ENCODE measurements around the gene VILL.

The VILL gene

GRCh38 chr3:38036906-38037305 lies 46.3 kb downstream of the VILL start:
- H3K9me3 Mint-ChIP-seq, result no peaks in the 10 kb centered on the region
- peak overlapping the region; percentile 46 for H3K4me3 Mint-ChIP-seq

GRCh38 chr3:38038447-38038911 lies 47.9 kb downstream of the VILL start:
- DNase-seq, result no peak
- Mint-ChIP-seq H3K4me3 (peak overlapping the region; percentile 74), H3K36me3 (ENCODE audit: low read depth) (no peaks in the 10 kb centered on the region), H3K27me3 (ENCODE audit: low read depth, poor library complexity) (peaks cover 71% of the 10 kb centered on the region), H3K9me3 (no peaks in the 10 kb centered on the region), H3K4me1 (peaks cover 29% of the 10 kb centered on the region), H3K27ac (no peak overlapping the region)
- no peak for TF ChIP-seq CTCF (IDR thresholded peaks at IDR 0.05)

More at GRCh38 chr3:38036906-38037305, 46.3 kb downstream of the VILL start:
- Mint-ChIP-seq H3K27me3 (ENCODE audit: low read depth, poor library complexity) (peaks cover 71% of the 10 kb centered on the region), H3K36me3 (ENCODE audit: low read depth) (no peaks in the 10 kb centered on the region), H3K4me1 (peaks cover 29% of the 10 kb centered on the region), H3K27ac (no peak overlapping the region)
- TF ChIP-seq CTCF (IDR thresholded peaks at IDR 0.05), result no peak
- peak; percentile 31 for DNase-seq

GRCh38 chr3:38039101-38039898 lies 48.7 kb downstream of the VILL start, which contains the start of gene DLEC1:
TSS of gene DLEC1 (plus strand) at chr3:38039208. CDS start at chr3:38039226, 18 bp downstream.
- H3K27me3 Mint-ChIP-seq (ENCODE audit: low read depth, poor library complexity), result peaks cover 76% of the 10 kb centered on the region
- peaks cover 29% of the 10 kb centered on the region for H3K4me1 Mint-ChIP-seq
- no peak for TF ChIP-seq CTCF (IDR thresholded peaks at IDR 0.05)
- H3K36me3 Mint-ChIP-seq (ENCODE audit: low read depth), result no peaks in the 10 kb centered on the region
- DNase-seq, result peak; percentile 67
- H3K9me3 Mint-ChIP-seq, result no peaks in the 10 kb centered on the region
- H3K4me3 Mint-ChIP-seq, result peak within 1 kb of the TSS; percentile 74
- peak within 1 kb of the TSS; percentile 13 for H3K27ac Mint-ChIP-seq

GRCh38 chr3:38039899-38040261 lies 49.3 kb downstream of the VILL start:
- no peak for DNase-seq
- peak overlapping the region; percentile 74 for H3K4me3 Mint-ChIP-seq
- H3K4me1 Mint-ChIP-seq, result peaks cover 29% of the 10 kb centered on the region
- H3K27me3 Mint-ChIP-seq (ENCODE audit: low read depth, poor library complexity), result peaks cover 76% of the 10 kb centered on the region
- H3K27ac Mint-ChIP-seq, result no peak overlapping the region
- no peak for TF ChIP-seq CTCF (IDR thresholded peaks at IDR 0.05)
- no peaks in the 10 kb centered on the region for H3K9me3 Mint-ChIP-seq
- H3K36me3 Mint-ChIP-seq (ENCODE audit: low read depth), result no peaks in the 10 kb centered on the region

- H3K36me3 Mint-ChIP-seq (ENCODE audit: low read depth), result no peaks in the 10 kb centered on the region
- H3K27me3 Mint-ChIP-seq (ENCODE audit: low read depth, poor library complexity), result peaks cover 78% of the 10 kb centered on the region
- no peak for TF ChIP-seq CTCF (IDR thresholded peaks at IDR 0.05)
- DNase-seq, result no peak
- no peak overlapping the region for H3K27ac Mint-ChIP-seq
- no peaks in the 10 kb centered on the region for H3K9me3 Mint-ChIP-seq
- peaks cover 29% of the 10 kb centered on the region for H3K4me1 Mint-ChIP-seq
- peak overlapping the region; percentile 74 for H3K4me3 Mint-ChIP-seq
Measured at GRCh38 chr3:38040401-38040800, 49.8 kb downstream of the VILL start.

- TF ChIP-seq CTCF (IDR thresholded peaks at IDR 0.05), result no peak
- H3K4me3 Mint-ChIP-seq, result no peak overlapping the region
- peaks cover 81% of the 10 kb centered on the region for H3K27me3 Mint-ChIP-seq (ENCODE audit: low read depth, poor library complexity)
- no peak for DNase-seq
- no peak overlapping the region for H3K27ac Mint-ChIP-seq
- no peaks in the 10 kb centered on the region for H3K9me3 Mint-ChIP-seq
- no peaks in the 10 kb centered on the region for H3K36me3 Mint-ChIP-seq (ENCODE audit: low read depth)
- H3K4me1 Mint-ChIP-seq, result peaks cover 11% of the 10 kb centered on the region
Measured at GRCh38 chr3:38043486-38043885, 52.9 kb downstream of the VILL start.
